H1 (cell line): ENCODE results near the gene HMCN1. TPM values are rescaled to one million over a fixed set of nuclear protein-coding genes. Genes with fewer than 3 reads are reported as not detected.

ENCODE experiments used
- CHD7 ChIP-seq: fragments of 300-600 bp; sonication (generic); IDR thresholded peaks from 2 replicates; pipeline ENCODE4 v1.7.1; 2012; ENCODE audit warnings: low read length, moderate library complexity, mild to moderate bottlenecking, inconsistent platforms; ENCODE audit not compliant: insufficient replicate concordance
- NANOG ChIP-seq: IDR thresholded peaks from 2 replicates; pipeline ENCODE4 v1.6.1; 2011; ENCODE audit warnings: low read length, low read depth, mild to moderate bottlenecking, inconsistent platforms; ENCODE audit not compliant: insufficient read depth, poor library complexity, severe bottlenecking
- SIX5 ChIP-seq: IDR thresholded peaks from 2 replicates; pipeline ENCODE4 v1.6.1; 2011; ENCODE audit warnings: mild to moderate bottlenecking, low read depth, low read length
- polyA plus RNA-seq, 7 experiments: library from polyadenylated mRNA; depleted of rRNA in 3 of 7; stranded (reverse) in 5 of 7; unstranded in 2 of 7; fragments of >200 nt in 5 of 7; fragments of 200-250 nt in 2 of 7; gene quantifications; 1 replicate in 5 of 7; 2 replicates in 1 of 7; 4 replicates in 1 of 7; pipeline versions ENCODE4 v1.2.1 to v1.2.3, GENCODE V29; 2011 to 2013; ENCODE audit warnings: missing spikeins in 2 of 7, mixed read lengths in 2 of 7
- total RNA-seq: library from RNA; stranded (reverse); fragmentation: NEBNext Ultra II Directional; extraction: Animal tissue kit (Norgen Biotek cat#: 25700); gene quantifications from 2 replicates; pipeline ENCODE4 v1.2.1, GENCODE V29; 2021

The HMCN1 gene
- total and polyA plus RNA-seq, 2 of the 8 experiments (the other 6 are each of a cell fraction or from before 2014, with no cell fraction given) = 13.8 to 14.6 TPM

DNA sequence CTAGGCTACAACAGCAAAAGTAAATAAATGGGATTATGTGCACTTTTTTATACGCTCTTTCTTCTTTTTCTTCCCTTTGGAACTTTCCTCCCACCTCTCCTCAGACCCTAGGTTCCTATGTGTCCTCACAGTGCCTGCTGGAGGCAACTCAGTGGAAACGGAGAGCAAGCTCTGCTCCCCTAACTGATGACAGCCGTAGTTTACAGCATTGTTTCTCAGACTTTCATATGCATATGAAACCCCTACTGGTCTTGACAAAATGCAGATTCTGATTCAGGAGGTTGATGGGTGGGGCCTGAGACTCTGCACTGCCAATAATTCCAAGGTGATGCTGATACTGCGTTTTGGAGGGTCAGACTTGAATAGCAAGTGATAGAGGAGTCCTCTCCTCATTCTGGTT is 34.3 kb upstream of the HMCN1 start (continued):
- no peak for TF ChIP-seq CHD7
- TF ChIP-seq NANOG = peak; percentile 17
- TF ChIP-seq SIX5 = no peak
- TF ChIP-seq, all 59 proteins: peak for 2
